K562 (cell line): Measurements from ENCODE around the gene CRIM1. TPM values are rescaled to one million over a fixed set of nuclear protein-coding genes. Genes with fewer than 3 reads are reported as not detected.

Source experiments
- ATAC-seq: fragments of 200-7000 bp; cut with Tn5 transposase; 3 replicates; pipeline ENCODE4 v1.9.1; 2020; ENCODE audit warnings: moderate library complexity
- BruUV-seq: library from RNA; stranded (reverse); fragments of 400-500 nt; replicated peaks from 2 replicates; lab custom pipeline; 2021; lab: Mats Ljungman, UMichigan
- CTCF ChIA-PET: fragments of 300-600 bp; formaldehyde crosslinking; extraction: SDS; loops from one replicate; lab custom pipeline; 2021; ENCODE audit warnings: low intra/inter-chr PET ratio; lab: Yijun Ruan, JAX
- POLR2A ChIA-PET: fragments of 300-600, 350-650 bp; sonication (Branson Sonifier 250); formaldehyde crosslinking; extraction: SDS; loops from one replicate; lab custom pipeline; 2021; ENCODE audit warnings: antibody characterized with exemption, inconsistent platforms; lab: Yijun Ruan, JAX
- DNase-seq, 4 experiments: peaks; one replicate each; pipeline versions ENCODE4 v3.0.0 to v3.0.0-alpha.2; 2011 to 2018; ENCODE audit warnings: low spot score in 3 of 4, mixed read lengths in 3 of 4; ENCODE audit errors: extremely low read depth in 1 of 4
- FAIRE-seq: peaks from 2 replicates; lab custom pipeline; 2011; peaks lifted over from hg19 to GRCh38; lab: Jason Lieb, UNC
- H2AFZ ChIP-seq: 2 replicates; pipeline ENCODE4 v1.6.0; 2011; ENCODE audit warnings: low read depth, low read length, control low read depth, inconsistent platforms
- H3K27ac ChIP-seq: fragments of 200-600 bp; 3 replicates; pipeline ENCODE4 v1.8.0; 2011; ENCODE audit warnings: low read depth, mild to moderate bottlenecking, control low read depth, inconsistent platforms, low read length, moderate library complexity, mixed read lengths; ENCODE audit errors: extremely low read depth
- H3K27me3 ChIP-seq, 2 experiments: fragments of 300-600 bp in 1 of 2; 2 replicates in 1 of 2; 3 replicates in 1 of 2; pipeline versions ENCODE4 v1.6.0 to v1.8.0; 2011; ENCODE audit warnings: inconsistent platforms in 2 of 2, low read length in 2 of 2, mild to moderate bottlenecking in 1 of 2, mixed read lengths in 1 of 2, moderate library complexity in 1 of 2; ENCODE audit not compliant: control insufficient read depth in 2 of 2, insufficient read depth in 2 of 2
- H3K36me3 ChIP-seq: fragments of 300-600 bp; 3 replicates; pipeline ENCODE4 v1.8.0; 2011; ENCODE audit warnings: mild to moderate bottlenecking, low read length, inconsistent platforms; ENCODE audit not compliant: control insufficient read depth, insufficient read depth
- H3K4me1 ChIP-seq, 2 experiments: fragments of 200-600 bp in 1 of 2; replicated peaks in 1 of 2; 2 replicates in 1 of 2; 3 replicates in 1 of 2; pipeline versions ENCODE4 v1.5.1 to v1.8.0; 2011; ENCODE audit warnings: inconsistent platforms in 2 of 2, low read length in 2 of 2, mild to moderate bottlenecking in 1 of 2, mixed read lengths in 1 of 2, moderate library complexity in 1 of 2; ENCODE audit not compliant: control insufficient read depth in 2 of 2, insufficient read depth in 2 of 2
- H3K4me2 ChIP-seq: 2 replicates; pipeline ENCODE4 v1.6.1; 2011; ENCODE audit warnings: low read length, control low read depth, inconsistent platforms, mixed read lengths; ENCODE audit not compliant: insufficient read depth
- H3K4me3 ChIP-seq: fragments of 200-600 bp; sonication (generic), shearing (Covaris generic); 2 replicates; pipeline ENCODE4 v1.5.1; 2016; ENCODE audit warnings: control low read depth, inconsistent platforms
- H3K79me2 ChIP-seq: fragments of 200-600 bp; 3 replicates; pipeline ENCODE4 v1.8.0; 2011; ENCODE audit warnings: low read length, inconsistent platforms; ENCODE audit not compliant: control insufficient read depth, insufficient read depth
- H3K9ac ChIP-seq, 2 experiments: 2 replicates each; pipeline versions ENCODE4 v1.6.0 to v1.6.1; 2011; ENCODE audit warnings: low read depth in 2 of 2, low read length in 2 of 2, control low read depth in 1 of 2, inconsistent platforms in 1 of 2, mild to moderate bottlenecking in 1 of 2, mixed read lengths in 1 of 2; ENCODE audit not compliant: insufficient read depth in 1 of 2
- H3K9me1 ChIP-seq: one replicate; pipeline ENCODE4 v1.6.0; 2011; ENCODE audit warnings: inconsistent platforms, mild to moderate bottlenecking, low read length, moderate library complexity; ENCODE audit not compliant: control insufficient read depth, insufficient read depth
- H3K9me3 ChIP-seq: replicated peaks from 2 replicates; pipeline ENCODE4 v1.5.1; 2011; ENCODE audit warnings: low read depth, low read length, inconsistent platforms; ENCODE audit not compliant: control insufficient read depth, insufficient read depth
- H4K20me1 ChIP-seq: replicated peaks from 2 replicates; pipeline ENCODE4 v1.6.1; 2011; ENCODE audit warnings: low read length, inconsistent platforms, mixed read lengths; ENCODE audit not compliant: control insufficient read depth, insufficient read depth
- ASH1L ChIP-seq: fragments of 450-650 bp; IDR thresholded peaks from 2 replicates; pipeline ENCODE4 v1.6.1; 2018; ENCODE audit warnings: borderline replicate concordance, mild to moderate bottlenecking, low read depth; ENCODE audit not compliant: partially characterized antibody
- BRD9 ChIP-seq: fragments of 450-650 bp; IDR thresholded peaks from 2 replicates; pipeline ENCODE4 v1.6.1; 2018; ENCODE audit warnings: low read depth; ENCODE audit not compliant: partially characterized antibody
- MAFF ChIP-seq: IDR thresholded peaks from 2 replicates; pipeline ENCODE4 v1.6.1; 2012; ENCODE audit warnings: low read length, improper control_type of control experiment
- NUFIP1 ChIP-seq: fragments of 450-650 bp; IDR thresholded peaks from 2 replicates; pipeline ENCODE4 v1.6.1; 2018; ENCODE audit not compliant: partially characterized antibody
- OTX1 ChIP-seq: fragments of 450-650 bp; formaldehyde crosslinking; IDR thresholded peaks from 2 replicates; pipeline ENCODE4 v1.4.0; 2022; ENCODE audit warnings: mild to moderate bottlenecking
- RAD51 ChIP-seq: fragments of 450-650 bp; IDR thresholded peaks from 2 replicates; pipeline ENCODE4 v1.7.1; 2016; ENCODE audit warnings: low read depth, mild to moderate bottlenecking, borderline replicate concordance
- RREB1 ChIP-seq: fragments of 250-450 bp; sonication (Bioruptor Pico); IDR thresholded peaks from 2 replicates; pipeline ENCODE4 v1.4.0; 2020
- SAP30 ChIP-seq: fragments of 200-600 bp; sonication (generic); IDR thresholded peaks from 2 replicates; pipeline ENCODE4 v1.6.1; 2012; ENCODE audit warnings: borderline replicate concordance, low read depth, mild to moderate bottlenecking, moderate library complexity, low read length, control low read depth, inconsistent platforms; ENCODE audit not compliant: insufficient read depth, poor library complexity, severe bottlenecking
- SMARCE1 ChIP-seq: fragments of 450-650 bp; IDR thresholded peaks from 2 replicates; pipeline ENCODE4 v1.7.1; 2016; ENCODE audit warnings: mild to moderate bottlenecking
- ZNF830 ChIP-seq: fragments of 250-450 bp; sonication (Bioruptor Pico); IDR thresholded peaks from 2 replicates; pipeline ENCODE4 v1.5.0; 2021; ENCODE audit warnings: mild to moderate bottlenecking
- WGBS: fragments of 100-300 bp; shearing (Covaris generic); methylation state at CpG from one replicate; pipeline ENCODE4 v1.1.6; 2016; ENCODE audit warnings: low coverage, mixed read lengths; ENCODE audit not compliant: insufficient coverage; ENCODE audit errors: missing lambda C conversion rate; 5-methylcytosine and 5-hydroxymethylcytosine counted together
- in situ Hi-C: fragments of 300-500 bp; cut with MboI; formaldehyde crosslinking; loops from 4 replicates; pipeline ENCODE4 v1.15.0; 2018; ENCODE audit warnings: inconsistent platforms, mixed read lengths
- intact Hi-C: fragments of 100-400 bp; cut with micrococcal nuclease; formaldehyde crosslinking; loops from 2 replicates; pipeline ENCODE4 v1.14.2; 2022
- polyA plus RNA-seq, 8 experiments: library from polyadenylated mRNA; depleted of rRNA in 4 of 8; stranded (reverse) in 5 of 8; unstranded in 3 of 8; fragments of >200 nt; fragmentation: Nextera tagmentation in 2 of 8; fragmentation: Illumina TruSeq in 1 of 8; extraction: Ambion mirVana in 2 of 8; extraction: Trizol in 1 of 8; gene quantifications; 2 replicates each; pipeline versions ENCODE4 v1.2.1 to v1.2.3, GENCODE V29; 2011 to 2014; ENCODE audit warnings: inconsistent platforms in 1 of 8, missing spikeins in 1 of 8
- total RNA-seq, 7 experiments: library from RNA; depleted of rRNA in 6 of 7; stranded (reverse); fragments of >200 nt in 6 of 7; fragmentation: Illumina TruSeq in 2 of 7; extraction: Trizol in 2 of 7; gene quantifications; 2 replicates each; pipeline versions ENCODE4 v1.2.1 to v1.2.3, GENCODE V29; 2011 to 2021; ENCODE audit warnings: low replicate concordance in 1 of 7

The CRIM1 gene
- total and polyA plus RNA-seq, 9 of the 15 experiments (the other 6 are each of a cell fraction or from before 2014, with no cell fraction given): 0.01 to 0.36 (median 0.06) TPM; not detected in 1

GRCh38 chr2:36570416-36570815, 214.8 kb downstream of the CRIM1 start:
- no peaks in the 10 kb centered on the region for H3K79me2 ChIP-seq
- ATAC-seq (no peak), DNase-seq (no peak), FAIRE-seq (no peak)
- in situ Hi-C loops: no loop called here
- H3K9me3 ChIP-seq: no peaks in the 10 kb centered on the region
- TF ChIP-seq BRD9: no peak
- no peak for TF ChIP-seq SMARCE1
- no peak for TF ChIP-seq ZNF830 (CRISPR knock-in tag)
- TF ChIP-seq SAP30: no peak
- no peak overlapping the region for H3K9ac ChIP-seq
- WGBS: 73% methylated on average over 1 of the region's 1 CpG
- no peak overlapping the region for H3K4me3 ChIP-seq
- intact Hi-C loops: no loop called here
- H3K27me3 ChIP-seq: no peaks in the 10 kb centered on the region
- BruUV-seq: no TSS peak
- no peaks in the 10 kb centered on the region for H3K9me1 ChIP-seq
- no peak overlapping the region for H3K4me2 ChIP-seq
- no peaks in the 10 kb centered on the region; a peak in 1 of 5 replicates for H3K4me1 ChIP-seq
- peaks cover 13% of the 10 kb centered on the region for H3K36me3 ChIP-seq
- ChIA-PET CTCF (no interaction called here), POLR2A (interaction anchor here (1.0 kb wide), 1 partner anchor 11 kb away, joined by 3 read pairs; no protein-coding TSS in a partner anchor)
- H2AFZ ChIP-seq: no peak overlapping the region
- H3K27ac ChIP-seq: no peak overlapping the region
- no peaks in the 10 kb centered on the region for H4K20me1 ChIP-seq

DNA sequence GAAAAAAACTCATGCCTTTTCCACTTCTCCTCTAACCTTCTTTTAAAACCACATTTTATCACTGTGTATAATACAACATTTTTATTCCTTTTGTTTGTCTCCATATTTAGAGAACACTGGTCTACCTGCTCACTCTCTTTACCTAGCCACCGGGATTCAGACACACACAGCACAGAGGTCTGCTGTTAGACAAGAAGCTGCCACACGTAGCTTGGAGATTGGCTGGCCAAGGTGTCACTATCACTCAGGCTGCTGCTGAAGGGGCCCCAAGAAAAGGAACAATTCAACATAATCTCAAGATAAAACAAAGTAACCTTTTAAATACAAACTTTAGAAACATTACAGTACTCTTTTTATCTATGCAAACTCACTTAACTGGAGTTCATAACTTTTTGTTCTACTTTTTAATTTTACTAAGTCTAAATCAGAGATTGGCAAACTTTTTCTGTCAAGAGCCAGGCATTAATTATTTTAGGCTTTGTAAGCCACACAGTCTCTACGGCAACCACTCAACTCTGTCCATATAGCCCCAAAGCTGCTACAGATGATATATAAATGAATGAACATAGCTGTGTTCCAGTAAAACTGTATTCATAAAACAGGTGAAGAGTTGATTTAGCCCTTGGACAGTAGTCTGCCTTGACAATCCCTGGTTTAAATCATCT, 216.6 kb downstream of the CRIM1 start:
- Histone ChIP-seq H3K4me2 (no peak overlapping the region), H3K9me1 (no peaks in the 10 kb centered on the region), H3K79me2 (no peaks in the 10 kb centered on the region), H3K27me3 (no peaks in the 10 kb centered on the region), H3K27ac (peak overlapping the region; percentile 12; the same call in 1 of the 3 replicates), H4K20me1 (no peaks in the 10 kb centered on the region), H3K9ac (no peak overlapping the region), H3K4me1 (no peaks in the 10 kb centered on the region; a peak in 1 of 5 replicates), H3K36me3 (peaks cover 12% of the 10 kb centered on the region), H3K4me3 (no peak overlapping the region), H2AFZ (no peak overlapping the region), H3K9me3 (no peaks in the 10 kb centered on the region)
- ATAC-seq (peak; percentile 39; the same call in 1 of the 3 replicates), DNase-seq (no peak), FAIRE-seq (no peak)
- intact Hi-C loops: no loop called here
- ChIA-PET POLR2A (interaction anchor here (1.0 to 1.3 kb wide), 2 partner anchors 8 to 10 kb away, joined by 3 to 4 read pairs; no protein-coding TSS in a partner anchor), CTCF (interaction anchor here (0.7 kb wide), 1 partner anchor 632 kb away, joined by 3 read pairs; no protein-coding TSS in a partner anchor)
- 80% methylated on average over 3 of the region's 3 CpGs for WGBS
- in situ Hi-C loops: no loop called here
- no TSS peak for BruUV-seq
- TF ChIP-seq MAFF: no peak
- no peak for TF ChIP-seq ASH1L
- TF ChIP-seq NUFIP1: no peak
- no peak for TF ChIP-seq OTX1 (CRISPR knock-in tag)
- no peak for TF ChIP-seq RAD51
- no peak for TF ChIP-seq RREB1
